AG08395 (cell line): Measurements from ENCODE around the gene ARX.

ENCODE experiments used
- DNase-seq: peaks from one replicate; pipeline ENCODE4 v3.0.0; 2012; ENCODE audit warnings: mixed read lengths, low spot score

The ARX gene

GRCh38 chrX:25016938-25017598 is 1.3 kb upstream of the ARX start:
- DNase-seq: no peak

GRCh38 chrX:25016361-25016671 is 551 bp upstream of the ARX start:
- no peak for DNase-seq

DNA sequence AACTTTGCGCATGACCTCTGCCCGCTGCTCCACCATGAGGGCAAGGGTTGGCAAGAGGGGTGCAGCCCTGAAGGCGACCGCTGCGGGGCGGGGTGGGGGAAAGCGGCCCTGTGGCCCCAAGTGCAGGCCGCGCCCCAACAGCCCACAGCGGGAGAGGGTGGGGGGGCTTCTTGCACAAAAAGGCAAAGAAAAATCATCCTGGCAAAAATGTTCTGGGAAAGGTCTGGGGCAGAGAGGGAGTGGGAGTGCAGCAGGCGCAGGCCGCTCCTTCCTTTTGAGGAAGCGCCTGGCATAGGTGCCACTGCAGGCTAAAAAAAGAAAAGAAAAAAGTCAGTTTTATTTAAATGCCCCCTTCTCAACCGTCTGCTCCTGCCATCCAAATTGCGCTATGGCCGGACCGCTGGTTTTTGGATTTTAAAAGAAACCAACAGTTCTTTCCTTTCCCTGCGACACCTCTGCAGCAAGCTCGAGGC is 1.4 kb downstream of the ARX start:
- DNase-seq: no peak

- no peak for DNase-seq
Measured at GRCh38 chrX:25013632-25014365, 2.0 kb downstream of the ARX start.

- no peak for DNase-seq
Measured at GRCh38 chrX:25012793-25013631, 2.8 kb downstream of the ARX start.

DNA sequence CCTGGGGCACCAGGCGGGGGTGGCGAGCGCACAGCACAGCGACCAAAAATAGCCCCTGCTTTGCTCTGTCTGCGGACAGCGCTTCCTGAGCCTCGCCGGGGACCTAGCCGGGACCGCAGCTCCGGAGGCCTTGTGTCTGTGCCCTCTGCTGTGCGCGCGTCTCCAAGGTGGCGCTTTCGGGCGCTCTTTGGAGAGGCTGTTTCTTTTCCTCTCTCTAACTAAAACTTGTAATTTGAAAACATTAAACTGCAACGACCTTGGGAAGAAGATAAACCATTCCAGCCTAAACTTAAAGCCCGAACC is 3.4 kb downstream of the ARX start:
- DNase-seq: no peak

GRCh38 chrX:25011589-25012432 is 4.0 kb downstream of the ARX start:
- DNase-seq: no peak

- no peak for DNase-seq
Measured at GRCh38 chrX:25010784-25011588, 4.8 kb downstream of the ARX start.

GRCh38 chrX:25009407-25009806 is 6.4 kb downstream of the ARX start:
- no peak for DNase-seq

DNA sequence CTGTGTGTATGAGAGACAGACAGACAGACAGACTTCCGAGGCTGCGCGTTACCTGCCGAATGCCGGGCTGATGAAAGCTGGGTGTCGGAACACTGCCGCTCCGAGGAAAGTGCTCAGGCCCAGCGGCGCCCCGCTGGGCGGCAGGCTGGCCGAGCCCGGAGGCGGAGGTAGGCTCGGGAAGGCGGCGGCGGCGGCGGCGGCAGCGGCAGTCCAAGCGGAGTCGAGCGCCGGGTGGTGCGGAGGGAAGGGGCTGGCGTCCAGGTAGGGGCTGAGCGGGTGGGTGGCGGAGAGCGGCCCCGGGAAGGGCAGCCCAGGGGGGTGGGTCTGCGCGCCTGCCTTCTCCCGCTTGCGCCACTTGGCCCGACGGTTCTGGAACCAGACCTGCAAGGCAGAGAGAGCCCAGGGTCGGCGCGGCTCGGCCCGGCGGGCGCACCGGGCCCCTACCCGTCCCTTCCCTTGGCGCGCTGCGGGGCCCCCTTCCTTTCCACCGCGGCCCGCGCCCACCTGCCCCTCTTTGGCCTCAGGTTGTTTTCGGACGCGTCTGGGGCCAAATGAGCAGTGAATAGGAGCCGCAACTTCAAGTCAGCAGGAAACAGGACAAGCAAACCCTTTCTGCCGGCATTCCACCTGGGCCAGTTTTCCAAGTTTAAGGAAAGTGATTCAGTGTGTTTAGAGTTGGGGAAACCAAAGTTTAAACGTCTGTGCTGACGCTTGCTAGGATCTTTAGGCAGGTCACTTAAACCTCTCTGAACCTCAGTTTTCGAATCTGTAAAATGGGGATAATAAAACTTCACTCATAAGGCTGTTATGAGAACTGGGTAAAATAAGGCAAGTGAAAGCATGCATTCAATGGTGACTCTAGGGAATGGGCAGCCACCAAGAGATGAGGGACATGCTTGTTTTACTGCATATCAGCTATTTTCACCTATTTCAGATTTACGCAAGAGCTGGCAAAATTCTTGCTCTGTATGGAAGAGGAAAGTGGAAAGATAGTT is 8.4 kb downstream of the ARX start:
- DNase-seq: no peak

DNA sequence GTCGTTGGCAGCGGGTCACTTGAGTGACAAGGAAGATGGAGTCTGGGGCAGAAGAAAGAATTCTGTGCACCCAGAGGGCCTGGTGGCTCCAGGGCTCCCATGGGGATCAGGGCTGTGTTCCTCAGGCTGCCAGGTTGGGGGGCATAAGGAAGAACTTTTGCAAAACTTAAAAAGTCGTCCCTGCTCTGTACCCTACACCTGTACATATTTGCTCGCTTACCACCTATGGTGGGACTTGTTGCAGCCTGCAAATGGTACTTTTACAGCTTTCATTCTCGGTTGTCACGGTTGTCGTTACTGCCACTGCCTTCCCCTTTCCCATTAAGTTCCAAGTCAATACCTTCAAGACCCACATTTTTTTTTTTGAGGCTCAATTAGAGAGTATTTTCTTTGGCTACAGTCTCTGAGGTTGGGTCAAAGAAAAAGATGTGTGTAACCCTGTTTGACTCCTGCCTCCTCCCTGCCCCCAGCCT is 9.1 kb downstream of the ARX start:
- DNase-seq: no peak

- DNase-seq: no peak
Measured at GRCh38 chrX:25005382-25006185, 10.2 kb downstream of the ARX start.

GRCh38 chrX:25005034-25005381 is 10.8 kb downstream of the ARX start:
- no peak for DNase-seq

GRCh38 chrX:25004485-25005032 is 11.2 kb downstream of the ARX start:
- DNase-seq: no peak

DNA sequence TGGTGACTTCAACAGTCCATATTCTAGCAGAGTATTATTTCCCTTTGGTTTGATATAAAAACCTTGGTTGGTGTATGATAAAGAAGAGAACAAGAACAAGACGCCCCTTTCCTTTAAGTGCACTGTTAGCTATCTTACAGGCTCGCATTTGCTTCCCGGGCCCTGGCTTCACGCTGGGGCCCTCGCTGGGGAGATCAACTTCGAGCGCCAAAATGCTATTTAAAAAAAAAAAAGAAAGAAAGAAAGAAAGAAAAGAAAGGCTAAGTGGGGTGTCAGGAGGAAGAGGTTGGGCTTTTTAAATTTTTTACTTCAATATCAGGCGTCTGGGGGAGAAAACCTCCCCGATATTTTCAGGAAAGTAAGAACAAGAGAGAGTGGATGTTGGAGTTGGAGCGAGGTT is 11.7 kb downstream of the ARX start:
- no peak for DNase-seq

GRCh38 chrX:25003066-25003849 is 12.5 kb downstream of the ARX start:
- no peak for DNase-seq

DNA sequence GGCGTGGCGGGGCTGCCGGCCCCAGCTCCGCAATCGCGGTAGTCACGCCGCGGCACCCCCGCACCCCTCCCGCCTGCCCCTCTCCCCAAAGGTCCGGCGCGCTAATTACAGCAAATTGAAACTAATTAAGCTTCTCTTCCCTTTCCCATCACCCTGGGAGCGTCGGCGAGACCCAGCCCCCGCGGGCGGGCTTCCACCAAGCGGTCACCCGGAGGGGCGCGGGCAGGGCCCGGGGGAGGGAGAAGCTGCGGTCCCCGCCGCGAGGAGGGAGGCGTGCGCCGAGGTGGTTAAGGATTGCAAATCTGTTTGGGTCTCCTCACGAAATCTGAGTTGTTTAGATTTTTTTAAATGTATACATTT is 13.1 kb downstream of the ARX start:
- no peak for DNase-seq
